ENCODE data around the gene TGFBR3. TPM values are rescaled to one million over a fixed set of nuclear protein-coding genes. Genes with fewer than 3 reads are reported as not detected.

The TGFBR3 gene
- total and polyA plus RNA-seq, 9 of the 15 experiments (the other 6 are each of a cell fraction or from before 2014, with no cell fraction given): 3.6 to 32.4 (median 15.6) TPM

- ATAC-seq (peak; percentile 66), DNase-seq (ENCODE audit: extremely low read depth in 1 of 4, low spot score in 3 of 4) (peak in 2 of 4 experiments; percentile 26 to 33), FAIRE-seq (peak; percentile 61)
- no peak overlapping the region for H2AFZ ChIP-seq (ENCODE audit: low read depth, low read length)
- no peak overlapping the region for H3K9ac ChIP-seq (ENCODE audit: insufficient read depth in 1 of 2, low read depth in 2 of 2, low read length in 2 of 2)
- no peak overlapping the region for H3K4me2 ChIP-seq (ENCODE audit: insufficient read depth, low read length)
- H4K20me1 ChIP-seq (replicated peaks; ENCODE audit: control insufficient read depth, insufficient read depth, low read length): no peaks in the 10 kb centered on the region
- no peak overlapping the region for H3K4me3 ChIP-seq
- no peaks in the 10 kb centered on the region for H3K79me2 ChIP-seq (ENCODE audit: control insufficient read depth, insufficient read depth, low read length)
- H3K9me3 ChIP-seq (replicated peaks; ENCODE audit: control insufficient read depth, insufficient read depth, low read depth, low read length): no peaks in the 10 kb centered on the region
- no peaks in the 10 kb centered on the region for H3K27me3 ChIP-seq (ENCODE audit: control insufficient read depth in 2 of 2, insufficient read depth in 2 of 2, low read length in 2 of 2)
- intact Hi-C loops (cut with micrococcal nuclease): no loop called here
- in situ Hi-C loops (cut with MboI): no loop called here
- H3K4me1 ChIP-seq (replicated peaks in 1 of 2; ENCODE audit: control insufficient read depth in 2 of 2, insufficient read depth in 2 of 2, low read length in 2 of 2): peaks cover 3 to 13% of the 10 kb centered on the region in 2 experiments; a peak in 3 of 5 replicates
- H3K27ac ChIP-seq (ENCODE audit: extremely low read depth, low read depth, low read length): no peak overlapping the region
- CTCF ChIA-PET (ENCODE audit: low intra/inter-chr PET ratio): interaction anchor here (0.5 to 0.6 kb wide), 2 partner anchors 177 to 626 kb away, joined by 3 read pairs; no protein-coding TSS in a partner anchor
- POLR2A ChIA-PET: interaction anchor here (1.4 kb wide), 1 partner anchor 16 kb away, joined by 3 read pairs; no protein-coding TSS in a partner anchor
- peaks cover 7% of the 10 kb centered on the region; the same call in 1 of the 3 replicates for H3K36me3 ChIP-seq (ENCODE audit: control insufficient read depth, insufficient read depth, low read length)
- 49% methylated on average over 8 of the region's 8 CpGs for WGBS (ENCODE audit: insufficient coverage, low coverage, missing lambda C conversion rate)
- no peaks in the 10 kb centered on the region for H3K9me1 ChIP-seq (ENCODE audit: control insufficient read depth, insufficient read depth, low read length)
- BruUV-seq (replicated peaks): no TSS peak
- TF ChIP-seq CREBBP (IDR thresholded peaks at IDR 0.05; ENCODE audit: low read depth, low read length) (no peak), CTCF (IDR thresholded peaks at IDR 0.05 in 2 of 3, conservative IDR thresholded peaks at IDR 0.05 in 1 of 3; ENCODE audit: insufficient read depth in 2 of 3, low read depth in 1 of 3, low read length in 3 of 3) (peak; percentile 19 to 40 (median 34); a peak in 2 of 6 replicates), AFF1 (IDR thresholded peaks at IDR 0.05; ENCODE audit: low read depth in 1 of 2, partially characterized antibody in 2 of 2) (no peak), ZKSCAN3 (CRISPR knock-in tag; IDR thresholded peaks at IDR 0.05) (no peak), ASH1L (IDR thresholded peaks at IDR 0.05; ENCODE audit: borderline replicate concordance, low read depth, partially characterized antibody) (no peak), RAD21 (CRISPR knock-in tag; conservative IDR thresholded peaks at IDR 0.05 in 1 of 2, IDR thresholded peaks at IDR 0.05 in 1 of 2) (peak in 1 of 2 experiments; percentile 46; a peak in 3 of 4 replicates), STAT6 (CRISPR knock-in tag; IDR thresholded peaks at IDR 0.05) (no peak)
Measured at GRCh38 chr1:91792489-91793071, 93.4 kb downstream of the TGFBR3 start.
